BJ (cell line): ENCODE results near the gene CCDC106. TPM values are rescaled to one million over a fixed set of nuclear protein-coding genes. Genes with fewer than 3 reads are reported as not detected.

Source experiments
- CTCF ChIA-PET: fragments of 350-600 bp; formaldehyde crosslinking; extraction: SDS; loops from one replicate; lab custom pipeline; 2021; ENCODE audit warnings: antibody characterized with exemption, inconsistent platforms; lab: Yijun Ruan, JAX
- POLR2A ChIA-PET: fragments of 300-600 bp; sonication (Branson Sonifier 250); formaldehyde crosslinking; extraction: SDS; loops from one replicate; lab custom pipeline; 2021; ENCODE audit warnings: antibody characterized with exemption; lab: Charles Lee
- DNase-seq: peaks from one replicate; pipeline ENCODE4 v3.0.0-alpha.2; 2011; ENCODE audit warnings: low read depth
- H3K27me3 ChIP-seq: 2 replicates; pipeline ENCODE4 v1.6.0; 2011; ENCODE audit warnings: low read length; ENCODE audit not compliant: control insufficient read depth, insufficient read depth
- H3K36me3 ChIP-seq: 2 replicates; pipeline ENCODE4 v1.5.1; 2011; ENCODE audit warnings: low read length; ENCODE audit not compliant: control insufficient read depth, insufficient read depth
- H3K4me3 ChIP-seq: 2 replicates; pipeline ENCODE4 v1.5.1; 2011; ENCODE audit warnings: low read depth, mild to moderate bottlenecking, control low read depth, low read length
- polyA plus RNA-seq: library from polyadenylated mRNA; depleted of rRNA; stranded (reverse); fragments of >200 nt; gene quantifications from 2 replicates; pipeline ENCODE4 v1.2.3, GENCODE V29; 2011
- TF ChIP-seq, protein P1 (sequence below): IDR thresholded peaks from 2 replicates; pipeline ENCODE4 v1.5.1; 2011; ENCODE audit warnings: low read depth, mild to moderate bottlenecking, control low read depth, inconsistent platforms, low read length, moderate library complexity; ENCODE audit not compliant: insufficient read depth

CCDC106 gene
- polyA plus RNA-seq, 1 experiment: 8.9 TPM

- POLR2A ChIA-PET: interaction anchor here (0.6 kb wide), 2 partner anchors 35 to 714 kb away, joined by 8 to 11 read pairs; partner anchors contain the start of gene ZSCAN5A
- CTCF ChIA-PET: interaction anchor here (0.7 to 2.0 kb wide), 3 partner anchors 17 to 133 kb away, joined by 3 to 11 read pairs (median 5); no protein-coding TSS in a partner anchor
- Histone ChIP-seq H3K4me3 (peak overlapping the region; percentile 88), H3K36me3 (peaks cover 8% of the 10 kb centered on the region), H3K27me3 (no peaks in the 10 kb centered on the region)
- TF ChIP-seq, protein P1, sequence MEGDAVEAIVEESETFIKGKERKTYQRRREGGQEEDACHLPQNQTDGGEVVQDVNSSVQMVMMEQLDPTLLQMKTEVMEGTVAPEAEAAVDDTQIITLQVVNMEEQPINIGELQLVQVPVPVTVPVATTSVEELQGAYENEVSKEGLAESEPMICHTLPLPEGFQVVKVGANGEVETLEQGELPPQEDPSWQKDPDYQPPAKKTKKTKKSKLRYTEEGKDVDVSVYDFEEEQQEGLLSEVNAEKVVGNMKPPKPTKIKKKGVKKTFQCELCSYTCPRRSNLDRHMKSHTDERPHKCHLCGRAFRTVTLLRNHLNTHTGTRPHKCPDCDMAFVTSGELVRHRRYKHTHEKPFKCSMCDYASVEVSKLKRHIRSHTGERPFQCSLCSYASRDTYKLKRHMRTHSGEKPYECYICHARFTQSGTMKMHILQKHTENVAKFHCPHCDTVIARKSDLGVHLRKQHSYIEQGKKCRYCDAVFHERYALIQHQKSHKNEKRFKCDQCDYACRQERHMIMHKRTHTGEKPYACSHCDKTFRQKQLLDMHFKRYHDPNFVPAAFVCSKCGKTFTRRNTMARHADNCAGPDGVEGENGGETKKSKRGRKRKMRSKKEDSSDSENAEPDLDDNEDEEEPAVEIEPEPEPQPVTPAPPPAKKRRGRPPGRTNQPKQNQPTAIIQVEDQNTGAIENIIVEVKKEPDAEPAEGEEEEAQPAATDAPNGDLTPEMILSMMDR: no peak
- DNase-seq: no peak
Observed at GRCh38 chr19:55600662-55601028, 47.4 kb upstream of the CCDC106 start.

DNA sequence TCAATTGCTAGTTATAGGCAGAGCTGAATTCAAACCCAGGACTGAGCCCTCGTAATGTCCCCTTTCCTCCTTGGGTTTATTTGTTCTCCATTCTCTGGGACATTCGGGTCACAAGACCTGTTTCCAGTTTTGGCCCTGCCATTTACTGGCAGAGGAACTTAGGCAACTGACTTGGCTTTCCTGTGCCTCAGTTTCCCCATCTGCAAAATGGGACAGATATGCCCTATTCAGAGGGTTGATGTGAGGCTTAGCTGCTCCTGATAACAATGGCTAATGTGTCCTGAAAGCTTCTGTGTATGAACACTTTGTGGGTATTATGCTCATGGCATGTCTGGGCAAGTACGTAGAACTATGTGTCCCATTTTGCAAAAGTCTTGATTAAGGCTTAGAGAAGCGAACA, 46.9 kb upstream of the CCDC106 start:
- no peak for DNase-seq
- no peaks in the 10 kb centered on the region for H3K27me3 ChIP-seq
- H3K4me3 ChIP-seq: peak overlapping the region; percentile 88
- CTCF ChIA-PET: interaction anchor here (0.7 kb wide), 1 partner anchor 17 kb away, joined by 3 read pairs; no protein-coding TSS in a partner anchor
- TF ChIP-seq, protein P1: no peak
- POLR2A ChIA-PET: no interaction called here
- H3K36me3 ChIP-seq: peaks cover 5% of the 10 kb centered on the region

DNA sequence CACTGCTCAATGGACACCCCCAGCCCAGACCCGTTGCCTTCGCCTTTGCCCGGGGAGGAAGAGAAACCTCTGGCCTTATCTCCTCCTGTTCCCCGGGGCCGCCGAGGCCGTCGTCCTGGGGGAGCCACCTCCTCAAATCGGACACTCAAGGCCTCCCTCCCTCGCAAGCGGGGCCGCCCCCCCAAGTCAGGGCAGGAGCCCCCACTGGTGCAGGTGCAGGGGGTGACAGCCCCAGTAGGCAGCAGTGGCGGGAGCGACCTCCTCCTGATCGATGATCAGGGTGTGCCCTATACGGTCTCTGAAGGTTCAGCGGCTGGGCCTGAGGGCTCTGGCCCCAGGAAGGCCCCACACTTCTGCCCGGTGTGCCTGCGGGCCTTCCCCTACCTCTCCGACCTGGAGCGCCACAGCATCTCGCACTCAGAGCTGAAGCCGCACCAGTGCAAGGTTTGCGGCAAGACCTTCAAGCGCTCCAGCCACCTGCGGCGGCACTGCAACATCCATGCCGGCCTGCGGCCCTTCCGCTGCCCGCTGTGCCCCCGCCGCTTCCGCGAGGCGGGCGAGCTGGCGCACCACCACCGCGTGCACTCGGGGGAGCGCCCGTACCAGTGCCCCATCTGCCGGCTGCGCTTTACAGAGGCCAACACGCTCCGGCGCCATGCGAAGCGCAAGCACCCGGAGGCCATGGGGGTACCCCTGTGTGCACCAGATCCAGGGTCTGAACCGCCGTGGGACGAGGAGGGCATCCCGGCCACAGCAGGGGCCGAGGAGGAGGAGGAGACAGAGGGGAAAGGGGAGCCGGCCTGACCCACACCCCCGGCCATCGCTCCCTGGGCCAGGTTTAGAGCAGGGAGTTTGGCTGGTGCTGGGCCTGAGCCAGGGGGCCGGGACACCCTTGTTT, 45.7 kb upstream of the CCDC106 start:
- TF ChIP-seq, protein P1: no peak
- Histone ChIP-seq H3K36me3 (peaks cover 1% of the 10 kb centered on the region), H3K27me3 (no peaks in the 10 kb centered on the region), H3K4me3 (no peak overlapping the region)
- POLR2A ChIA-PET: no interaction called here
- CTCF ChIA-PET: no interaction called here
- no peak for DNase-seq

DNA sequence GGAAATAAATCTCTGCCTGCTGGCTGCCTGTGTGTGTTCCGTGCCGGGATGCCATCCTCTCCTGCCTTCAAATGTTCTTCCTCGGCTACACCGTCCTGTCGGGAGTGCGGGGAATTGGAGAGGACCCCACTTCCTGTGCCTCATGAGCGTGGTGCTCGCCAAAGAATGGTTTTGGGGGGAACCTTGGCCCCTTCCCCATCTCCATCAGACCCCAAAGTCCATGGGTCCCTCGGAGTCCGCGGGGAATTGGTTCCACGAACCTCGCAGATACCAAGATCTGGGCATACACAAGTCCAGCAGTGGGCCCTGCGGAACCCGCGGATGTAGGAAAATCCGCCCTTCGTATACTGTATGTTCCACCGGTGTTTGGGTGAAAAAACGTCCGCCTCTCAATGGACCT, 44.9 kb upstream of the CCDC106 start:
- Histone ChIP-seq H3K27me3 (no peaks in the 10 kb centered on the region), H3K36me3 (peaks cover 4% of the 10 kb centered on the region; the same call in 1 of the 2 replicates), H3K4me3 (no peak overlapping the region)
- CTCF ChIA-PET: interaction anchor here (1.4 kb wide), 1 partner anchor 86 kb away, joined by 4 read pairs; no protein-coding TSS in a partner anchor
- POLR2A ChIA-PET: no interaction called here
- TF ChIP-seq, protein P1: no peak
- DNase-seq: no peak

DNA sequence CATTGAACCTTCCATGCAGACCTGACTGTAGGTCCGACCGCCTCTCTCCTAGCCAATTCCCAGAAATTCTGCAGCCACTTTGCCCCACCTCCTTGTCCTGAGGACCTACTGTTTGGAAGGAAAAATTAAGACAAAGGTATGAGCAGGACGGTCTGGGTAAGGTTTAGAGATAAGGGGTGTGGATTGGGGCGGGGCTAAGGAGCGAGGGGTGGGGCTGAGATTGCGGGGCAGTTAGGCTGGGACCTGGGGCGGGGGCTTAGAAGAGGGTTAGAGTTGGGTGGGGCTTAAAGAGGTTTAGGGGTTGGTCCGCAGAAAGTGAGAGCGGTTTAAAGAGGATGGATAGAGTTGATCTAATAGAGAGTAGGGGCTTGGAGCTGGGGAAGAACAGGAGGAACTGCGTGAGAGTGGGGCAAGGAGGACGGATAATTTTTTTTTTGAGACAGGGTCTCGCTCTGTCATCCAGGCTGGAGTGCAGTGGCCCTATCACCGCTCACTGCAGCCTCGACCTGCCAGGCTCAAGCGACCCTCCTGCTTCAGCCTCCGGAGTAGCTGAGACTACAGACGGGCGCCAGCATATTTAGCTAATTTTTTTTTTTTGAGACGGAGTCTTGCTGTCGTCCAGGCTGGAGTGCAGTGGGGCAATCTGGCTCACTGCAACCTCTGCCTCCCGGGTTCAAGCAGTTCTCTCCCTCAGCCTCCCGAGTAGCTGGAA, 44.3 kb upstream of the CCDC106 start:
- CTCF ChIA-PET: interaction anchor here (1.1 to 1.4 kb wide), 2 partner anchors 87 to 99 kb away, joined by 4 to 8 read pairs; no protein-coding TSS in a partner anchor
- Histone ChIP-seq H3K4me3 (no peak overlapping the region), H3K36me3 (peaks cover 4% of the 10 kb centered on the region; the same call in 1 of the 2 replicates), H3K27me3 (no peaks in the 10 kb centered on the region)
- TF ChIP-seq, protein P1: no peak
- POLR2A ChIA-PET: no interaction called here
- DNase-seq: no peak
